KMS-11 (cell line): Measurements from ENCODE around the gene SGPP2.

Source experiments
- H2AFZ ChIP-seq: fragments of 200-600 bp; sonication (generic); 2 replicates; pipeline ENCODE4 v1.6.1; 2016; ENCODE audit warnings: antibody characterized with exemption, mixed run types, low read depth
- H3K27ac ChIP-seq: fragments of 200-600 bp; sonication (generic); 2 replicates; pipeline ENCODE4 v1.6.1; 2016; ENCODE audit warnings: mild to moderate bottlenecking, mixed run types
- H3K27me3 ChIP-seq: fragments of 200-600 bp; sonication (generic); 2 replicates; pipeline ENCODE4 v1.6.1; 2017; ENCODE audit warnings: mild to moderate bottlenecking, low read depth, mixed run types, moderate library complexity; ENCODE audit not compliant: insufficient read depth
- H3K36me3 ChIP-seq: fragments of 200-600 bp; sonication (generic); 2 replicates; pipeline ENCODE4 v1.6.1; 2017; ENCODE audit warnings: mild to moderate bottlenecking, mixed run types; ENCODE audit not compliant: insufficient read depth
- H3K4me1 ChIP-seq: fragments of 200-600 bp; sonication (generic); 2 replicates; pipeline ENCODE4 v1.6.1; 2016; ENCODE audit warnings: mild to moderate bottlenecking, low read depth, mixed run types; ENCODE audit not compliant: poor library complexity, severe bottlenecking
- H3K4me2 ChIP-seq: fragments of 200-600 bp; sonication (generic); 2 replicates; pipeline ENCODE4 v1.7.0; 2016; ENCODE audit warnings: mild to moderate bottlenecking, mixed run types
- H3K4me3 ChIP-seq: fragments of 200-600 bp; sonication (generic); IDR thresholded peaks from 2 replicates; pipeline ENCODE4 v1.6.1; 2017; ENCODE audit warnings: low read depth, low read length, mixed read lengths; ENCODE audit not compliant: insufficient read depth
- H3K79me2 ChIP-seq: fragments of 200-600 bp; sonication (generic); 2 replicates; pipeline ENCODE4 v1.6.1; 2016; ENCODE audit warnings: low read depth, mixed run types; ENCODE audit not compliant: insufficient read depth
- H3K9ac ChIP-seq: fragments of 200-600 bp; sonication (generic); 2 replicates; pipeline ENCODE4 v1.6.1; 2016; ENCODE audit warnings: mild to moderate bottlenecking, mixed run types
- H4K20me1 ChIP-seq: fragments of 200-600 bp; sonication (generic); 2 replicates; pipeline ENCODE4 v1.6.1; 2016; ENCODE audit warnings: mild to moderate bottlenecking, mixed run types; ENCODE audit not compliant: insufficient read depth
- TF ChIP-seq, protein P1 (sequence below): fragments of 200-600 bp; sonication (generic); conservative IDR thresholded peaks from 2 replicates; pipeline ENCODE4 v1.6.1; 2017; ENCODE audit warnings: low read depth, mild to moderate bottlenecking, antibody characterized with exemption, low read length, moderate library complexity, mixed read lengths

The SGPP2 gene

DNA sequence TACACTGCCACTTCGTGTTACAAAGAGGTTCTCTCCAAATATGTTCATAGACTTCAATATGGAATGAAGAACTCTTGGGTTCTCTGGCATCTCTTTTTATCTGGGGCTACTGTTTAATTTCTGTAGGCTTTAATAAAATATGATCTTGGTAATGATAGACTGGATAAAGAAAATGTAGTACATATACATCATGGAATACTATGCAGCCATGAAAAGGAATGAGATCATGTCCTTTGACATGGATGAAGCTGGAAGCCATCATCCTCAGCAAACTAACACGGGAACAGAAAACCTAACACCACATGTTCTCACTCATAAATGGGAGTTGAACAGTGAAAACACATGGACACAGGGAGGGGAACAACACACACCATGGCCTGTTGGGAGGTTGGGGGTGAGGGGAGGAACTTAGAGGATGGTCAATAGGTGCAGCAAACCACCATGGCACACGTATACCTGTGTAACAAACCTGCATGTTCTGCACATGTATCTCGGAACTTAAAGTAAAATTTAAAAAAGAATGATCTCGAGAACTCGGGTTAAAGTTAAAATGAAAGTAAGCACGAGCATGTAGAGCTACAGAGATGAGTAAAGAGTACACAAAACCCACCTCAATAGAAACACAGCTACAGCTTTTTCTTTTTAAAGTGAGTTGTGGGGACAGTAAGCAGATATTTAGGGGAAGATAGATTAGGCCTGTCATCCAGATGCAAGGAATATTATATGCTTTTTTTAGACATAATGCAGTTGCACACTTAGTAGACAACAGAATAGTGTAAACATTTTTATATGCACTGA is 102.3 kb downstream of the SGPP2 start:
- no peaks in the 10 kb centered on the region for H3K4me1 ChIP-seq
- no peak overlapping the region for H3K27ac ChIP-seq
- no peaks in the 10 kb centered on the region for H4K20me1 ChIP-seq
- no peak overlapping the region for H3K4me3 ChIP-seq
- no peak overlapping the region for H2AFZ ChIP-seq
- TF ChIP-seq, protein P1, sequence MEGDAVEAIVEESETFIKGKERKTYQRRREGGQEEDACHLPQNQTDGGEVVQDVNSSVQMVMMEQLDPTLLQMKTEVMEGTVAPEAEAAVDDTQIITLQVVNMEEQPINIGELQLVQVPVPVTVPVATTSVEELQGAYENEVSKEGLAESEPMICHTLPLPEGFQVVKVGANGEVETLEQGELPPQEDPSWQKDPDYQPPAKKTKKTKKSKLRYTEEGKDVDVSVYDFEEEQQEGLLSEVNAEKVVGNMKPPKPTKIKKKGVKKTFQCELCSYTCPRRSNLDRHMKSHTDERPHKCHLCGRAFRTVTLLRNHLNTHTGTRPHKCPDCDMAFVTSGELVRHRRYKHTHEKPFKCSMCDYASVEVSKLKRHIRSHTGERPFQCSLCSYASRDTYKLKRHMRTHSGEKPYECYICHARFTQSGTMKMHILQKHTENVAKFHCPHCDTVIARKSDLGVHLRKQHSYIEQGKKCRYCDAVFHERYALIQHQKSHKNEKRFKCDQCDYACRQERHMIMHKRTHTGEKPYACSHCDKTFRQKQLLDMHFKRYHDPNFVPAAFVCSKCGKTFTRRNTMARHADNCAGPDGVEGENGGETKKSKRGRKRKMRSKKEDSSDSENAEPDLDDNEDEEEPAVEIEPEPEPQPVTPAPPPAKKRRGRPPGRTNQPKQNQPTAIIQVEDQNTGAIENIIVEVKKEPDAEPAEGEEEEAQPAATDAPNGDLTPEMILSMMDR = no peak
- H3K79me2 ChIP-seq = no peaks in the 10 kb centered on the region
- no peaks in the 10 kb centered on the region for H3K36me3 ChIP-seq
- H3K9ac ChIP-seq = no peak overlapping the region
- H3K27me3 ChIP-seq = no peaks in the 10 kb centered on the region
- no peak overlapping the region for H3K4me2 ChIP-seq

- H3K27ac ChIP-seq = no peak overlapping the region
- H4K20me1 ChIP-seq = no peaks in the 10 kb centered on the region
- TF ChIP-seq, protein P1 = no peak
- H2AFZ ChIP-seq = no peak overlapping the region
- H3K9ac ChIP-seq = no peak overlapping the region
- H3K36me3 ChIP-seq = no peaks in the 10 kb centered on the region
- no peak overlapping the region for H3K4me2 ChIP-seq
- no peaks in the 10 kb centered on the region for H3K4me1 ChIP-seq
- H3K4me3 ChIP-seq = no peak overlapping the region
- H3K27me3 ChIP-seq = no peaks in the 10 kb centered on the region
- no peaks in the 10 kb centered on the region for H3K79me2 ChIP-seq
These were observed 108.0 kb downstream of the SGPP2 start for GRCh38 chr2:222532315-222532714.

DNA sequence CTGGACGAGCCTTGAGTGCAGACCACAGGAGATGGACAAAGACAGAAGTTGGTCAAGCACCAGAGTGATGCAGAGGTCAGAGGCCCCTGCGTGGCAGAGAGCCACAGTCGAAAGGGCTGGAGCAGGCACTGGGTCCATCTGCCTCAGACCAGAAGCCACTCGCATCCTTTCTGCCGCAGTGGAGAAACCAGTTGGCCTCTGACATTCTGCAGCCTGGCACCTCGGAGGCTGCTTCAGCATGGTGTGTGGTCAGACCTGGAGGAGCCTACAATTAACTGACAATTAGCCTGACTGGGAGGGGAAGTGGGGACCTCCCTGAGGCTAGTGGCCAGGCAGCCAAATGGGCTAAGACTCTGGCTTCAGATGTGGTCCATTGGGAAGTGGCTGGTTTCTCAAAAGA is 111.1 kb downstream of the SGPP2 start:
- Histone ChIP-seq H4K20me1 (no peaks in the 10 kb centered on the region), H3K4me3 (no peak overlapping the region), H3K27me3 (no peaks in the 10 kb centered on the region), H3K4me2 (no peak overlapping the region), H3K4me1 (no peaks in the 10 kb centered on the region), H3K79me2 (no peaks in the 10 kb centered on the region), H3K9ac (no peak overlapping the region), H3K36me3 (no peaks in the 10 kb centered on the region), H3K27ac (no peak overlapping the region), H2AFZ (no peak overlapping the region)
- TF ChIP-seq, protein P1 = no peak

- H2AFZ ChIP-seq = no peak overlapping the region
- TF ChIP-seq, protein P1 = no peak
These were observed 114.2 kb downstream of the SGPP2 start for GRCh38 chr2:222538535-222538934.

More at GRCh38 chr2:222538535-222538934, 114.2 kb downstream of the SGPP2 start:
- Histone ChIP-seq H3K27ac (no peak overlapping the region), H3K36me3 (no peaks in the 10 kb centered on the region), H3K9ac (no peak overlapping the region), H3K4me3 (no peak overlapping the region), H4K20me1 (no peaks in the 10 kb centered on the region), H3K79me2 (no peaks in the 10 kb centered on the region), H3K4me2 (no peak overlapping the region), H3K27me3 (no peaks in the 10 kb centered on the region), H3K4me1 (no peaks in the 10 kb centered on the region)
